ACC112 (cell line): ENCODE measurements around the gene POC5.
"Not testable (repeated sequence)": the region's sequence is repeated elsewhere in the genome, so short reads cannot be mapped to it uniquely, and the experiment has no call there.

Experiments used
- H2AFZ ChIP-seq: fragments of 200-600 bp; sonication (generic); one replicate; pipeline ENCODE4 v1.6.0; 2017; ENCODE audit warnings: antibody characterized with exemption, low read length; ENCODE audit not compliant: unreplicated experiment
- H3K27ac ChIP-seq: fragments of 200-600 bp; sonication (generic); 2 replicates; pipeline ENCODE4 v1.5.1; 2014; ENCODE audit warnings: low read depth, mild to moderate bottlenecking, antibody characterized with exemption, low read length, moderate library complexity
- H3K27me3 ChIP-seq: fragments of 200-600 bp; sonication (generic); 2 replicates; pipeline ENCODE4 v1.6.1; 2014; ENCODE audit warnings: mild to moderate bottlenecking, antibody characterized with exemption, low read length, moderate library complexity, mixed read lengths; ENCODE audit not compliant: insufficient read depth
- H3K36me3 ChIP-seq: fragments of 200-600 bp; sonication (generic); 2 replicates; pipeline ENCODE4 v1.6.1; 2016; ENCODE audit warnings: mild to moderate bottlenecking, antibody characterized with exemption, low read length, moderate library complexity, mixed read lengths; ENCODE audit not compliant: insufficient read depth
- H3K4me1 ChIP-seq: fragments of 200-600 bp; sonication (generic); one replicate; pipeline ENCODE4 v1.6.1; 2016; ENCODE audit warnings: low read length, mixed read lengths; ENCODE audit not compliant: insufficient read depth, unreplicated experiment, control insufficient read depth
- H3K4me3 ChIP-seq: fragments of 200-600 bp; sonication (generic); 2 replicates; pipeline ENCODE4 v1.5.1; 2014; ENCODE audit warnings: mild to moderate bottlenecking, low read depth, low read length
- H3K79me2 ChIP-seq: fragments of 200-600 bp; sonication (generic); one replicate; pipeline ENCODE4 v1.6.0; 2016; ENCODE audit warnings: low read length; ENCODE audit not compliant: control insufficient read depth, unreplicated experiment, insufficient read depth

POC5 gene

GRCh38 chr5:75717082-75717922, at the start of gene POC5:
Gene POC5 (minus strand): TSS chr5:75717437. CDS start chr5:75712937, 4,500 bp downstream.
- peak within 1 kb of the TSS; percentile 89 for H2AFZ ChIP-seq
- peak within 1 kb of the TSS; percentile 89 for H3K4me3 ChIP-seq
- peaks cover 10% of the 10 kb centered on the region for H3K4me1 ChIP-seq
- peaks cover 5% of the 10 kb centered on the region; the same call in 1 of the 2 replicates for H3K36me3 ChIP-seq
- H3K79me2 ChIP-seq: peaks cover 39% of the 10 kb centered on the region
- H3K27me3 ChIP-seq: peaks cover 24% of the 10 kb centered on the region; the same call in 1 of the 2 replicates
- H3K27ac ChIP-seq: peak within 1 kb of the TSS; percentile 73

GRCh38 chr5:75758116-75758515, 40.9 kb upstream of the POC5 start:
- Histone ChIP-seq H3K36me3 (no peaks in the 10 kb centered on the region), H3K27me3 (peaks cover 38% of the 10 kb centered on the region), H3K4me1 (peaks cover 7% of the 10 kb centered on the region), H3K27ac (no peak overlapping the region), H2AFZ (no peak overlapping the region), H3K4me3 (no peak overlapping the region), H3K79me2 (no peaks in the 10 kb centered on the region)

GRCh38 chr5:75756981-75757380, 39.7 kb upstream of the POC5 start:
- Histone ChIP-seq H3K36me3 (no peaks in the 10 kb centered on the region), H3K4me1 (peaks cover 7% of the 10 kb centered on the region), H2AFZ (no peak overlapping the region), H3K27me3 (peaks cover 46% of the 10 kb centered on the region), H3K27ac (no peak overlapping the region), H3K79me2 (no peaks in the 10 kb centered on the region), H3K4me3 (no peak overlapping the region)

GRCh38 chr5:75756211-75756610, 39.0 kb upstream of the POC5 start:
- Histone ChIP-seq H3K4me1 (peaks cover 7% of the 10 kb centered on the region), H3K27me3 (peaks cover 46% of the 10 kb centered on the region), H3K4me3 (no peak overlapping the region), H3K79me2 (no peaks in the 10 kb centered on the region), H2AFZ (no peak overlapping the region), H3K36me3 (no peaks in the 10 kb centered on the region), H3K27ac (no peak overlapping the region)

- Histone ChIP-seq H2AFZ (no peak overlapping the region), H3K27ac (no peak overlapping the region), H3K36me3 (no peaks in the 10 kb centered on the region), H3K4me1 (peaks cover 7% of the 10 kb centered on the region), H3K27me3 (peaks cover 55% of the 10 kb centered on the region), H3K79me2 (no peaks in the 10 kb centered on the region), H3K4me3 (no peak overlapping the region)
Measured at GRCh38 chr5:75753182-75753581, 35.9 kb upstream of the POC5 start.

GRCh38 chr5:75744355-75744754, 27.1 kb upstream of the POC5 start:
- Histone ChIP-seq H3K36me3 (no peaks in the 10 kb centered on the region), H3K79me2 (no peaks in the 10 kb centered on the region), H3K27ac (no peak overlapping the region)

GRCh38 chr5:75736273-75736672, 19.0 kb upstream of the POC5 start:
- Histone ChIP-seq H3K36me3 (no peaks in the 10 kb centered on the region), H3K27me3 (peaks cover 64% of the 10 kb centered on the region), H3K4me3 (no peak overlapping the region), H3K27ac (no peak overlapping the region), H3K4me1 (no peaks in the 10 kb centered on the region), H3K79me2 (no peaks in the 10 kb centered on the region), H2AFZ (no peak overlapping the region)

More at GRCh38 chr5:75744355-75744754, 27.1 kb upstream of the POC5 start:
- Histone ChIP-seq H3K4me1 (no peaks in the 10 kb centered on the region), H2AFZ (no peak overlapping the region), H3K27me3 (peaks cover 62% of the 10 kb centered on the region), H3K4me3 (no peak overlapping the region)

- Histone ChIP-seq H3K36me3 (no peaks in the 10 kb centered on the region), H3K4me3 (no peak overlapping the region), H3K27me3 (peaks cover 56% of the 10 kb centered on the region), H2AFZ (no peak overlapping the region), H3K27ac (no peak overlapping the region), H3K4me1 (no peaks in the 10 kb centered on the region), H3K79me2 (no peaks in the 10 kb centered on the region)
Measured at GRCh38 chr5:75734913-75735789, 17.9 kb upstream of the POC5 start.

GRCh38 chr5:75733767-75734166, 16.5 kb upstream of the POC5 start:
- Histone ChIP-seq H3K79me2 (no peaks in the 10 kb centered on the region), H3K36me3 (no peaks in the 10 kb centered on the region), H3K27ac (no peak overlapping the region), H2AFZ (no peak overlapping the region), H3K4me3 (no peak overlapping the region), H3K4me1 (no peaks in the 10 kb centered on the region), H3K27me3 (peaks cover 54% of the 10 kb centered on the region)

GRCh38 chr5:75731515-75731914, 14.3 kb upstream of the POC5 start:
- not testable (repeated sequence) for H3K27ac ChIP-seq, H3K36me3 ChIP-seq, H2AFZ ChIP-seq, H3K4me3 ChIP-seq, H3K4me1 ChIP-seq, H3K79me2 ChIP-seq
- H3K27me3 ChIP-seq: peaks cover 48% of the 10 kb centered on the region
